Inflammatory macrophage treated with lipopolysaccharide for 1 hour (primary cell): Measurements from ENCODE around the gene PPP2R5A.
A peak's percentile ranks its signal among the peaks of the same experiment; 100 is the strongest.
"Not testable (repeated sequence)": the region's sequence is repeated elsewhere in the genome, so short reads cannot be mapped to it uniquely, and the experiment has no call there.

Experiments
- DNase-seq, 2 donors: peaks; one replicate each; pipeline ENCODE4 v3.0.0-alpha.2; 2020 to 2022

The PPP2R5A gene

GRCh38 chr1:212302745-212303383 lies 17.7 kb downstream of the PPP2R5A start:
- peak; percentile 49 to 81 for DNase-seq

- DNase-seq = no peak
Measured at GRCh38 chr1:212305342-212305741, 20.1 kb downstream of the PPP2R5A start.

- not testable (repeated sequence) for DNase-seq
Measured at GRCh38 chr1:212305984-212306452, 20.8 kb downstream of the PPP2R5A start.

GRCh38 chr1:212309967-212310366 lies 24.8 kb downstream of the PPP2R5A start:
- DNase-seq = no peak

GRCh38 chr1:212310383-212310782 lies 25.2 kb downstream of the PPP2R5A start:
- DNase-seq = no peak

GRCh38 chr1:212311836-212312497 lies 26.8 kb downstream of the PPP2R5A start:
- no peak for DNase-seq

- no peak for DNase-seq
Measured at GRCh38 chr1:212313616-212314015, 28.4 kb downstream of the PPP2R5A start.

- no peak for DNase-seq
Measured at GRCh38 chr1:212315184-212315583, 30.0 kb downstream of the PPP2R5A start.

GRCh38 chr1:212315907-212316306 lies 30.7 kb downstream of the PPP2R5A start:
- peak; percentile 19 to 44 for DNase-seq

- DNase-seq = no peak
Measured at GRCh38 chr1:212317916-212318315, 32.7 kb downstream of the PPP2R5A start.

- DNase-seq = not testable (repeated sequence)
Measured at GRCh38 chr1:212321031-212321430, 35.8 kb downstream of the PPP2R5A start.

GRCh38 chr1:212323066-212323465 lies 37.9 kb downstream of the PPP2R5A start:
- DNase-seq = no peak

- no peak for DNase-seq
Measured at GRCh38 chr1:212326541-212326940, 41.3 kb downstream of the PPP2R5A start.

GRCh38 chr1:212328248-212328647 lies 43.0 kb downstream of the PPP2R5A start:
- DNase-seq = no peak

- DNase-seq = no peak
Measured at GRCh38 chr1:212329105-212329504, 43.9 kb downstream of the PPP2R5A start.

GRCh38 chr1:212341090-212341489 lies 55.9 kb downstream of the PPP2R5A start:
- DNase-seq = no peak

GRCh38 chr1:212344905-212345304 lies 59.7 kb downstream of the PPP2R5A start:
- no peak for DNase-seq

GRCh38 chr1:212346601-212347000 lies 61.4 kb downstream of the PPP2R5A start:
- DNase-seq = no peak

- no peak for DNase-seq
Measured at GRCh38 chr1:212351588-212352362, 66.6 kb downstream of the PPP2R5A start.

GRCh38 chr1:212353181-212353580 lies 68.0 kb downstream of the PPP2R5A start:
- no peak for DNase-seq

GRCh38 chr1:212354464-212354863 lies 69.3 kb downstream of the PPP2R5A start:
- DNase-seq = no peak

- no peak for DNase-seq
Measured at GRCh38 chr1:212355230-212355969, 70.2 kb downstream of the PPP2R5A start.
